Left lung (tissue), 10 donors: ENCODE measurements around the gene RNF144A. TPM values are rescaled to one million over a fixed set of nuclear protein-coding genes. Genes with fewer than 3 reads are reported as not detected.
A peak's percentile ranks its signal among the peaks of the same experiment; 100 is the strongest.

Source experiments
- ATAC-seq: fragments of 200-7000 bp; cut with Tn5 transposase; one replicate; pipeline ENCODE4 v1.9.1; 2020; ENCODE audit warnings: moderate library complexity
- DNase-seq, 4 donors: peaks; one replicate each; pipeline ENCODE4 v3.0.0-alpha.2; 2013 to 2020
- H3K27ac ChIP-seq, 2 donors: fragments of 200-600 bp; sonication (generic) in 1 of 2; one replicate each; pipeline versions ENCODE4 v1.5.0 to v1.8.0; 2020 to 2021
- H3K27me3 ChIP-seq, 2 donors: fragments of 200-600 bp; sonication (generic) in 1 of 2; one replicate each; pipeline versions ENCODE4 v1.5.0 to v1.8.0; 2020 to 2021
- H3K36me3 ChIP-seq, 2 donors: fragments of 200-600 bp; sonication (generic) in 1 of 2; one replicate each; pipeline versions ENCODE4 v1.5.0 to v1.8.0; 2020 to 2021
- H3K4me1 ChIP-seq, 2 donors: fragments of 200-600 bp; one replicate each; pipeline ENCODE4 v1.8.0; 2021
- H3K4me3 ChIP-seq, 2 donors: fragments of 200-600 bp; sonication (generic) in 1 of 2; one replicate each; pipeline versions ENCODE4 v1.5.0 to v1.8.0; 2020 to 2021; ENCODE audit warnings: mild to moderate bottlenecking in 1 of 2
- H3K9me3 ChIP-seq, 2 donors: fragments of 200-600 bp; sonication (generic) in 1 of 2; one replicate each; pipeline versions ENCODE4 v1.5.0 to v1.8.0; 2020 to 2021
- intact Hi-C, 2 donors: fragments of 100-400 bp; cut with DNase I; formaldehyde crosslinking; loops; one replicate each; pipeline versions ENCODE4 v1.11.2 to v1.14.2; 2022
- polyA plus RNA-seq, 6 donors: library from polyadenylated mRNA; unstranded; fragments of 120-200 nt; gene quantifications; one replicate each; pipeline ENCODE4 v1.2.1, GENCODE V29; 2013; ENCODE audit not compliant: insufficient read length in 6 of 6
- total RNA-seq, 2 donors: library from RNA; stranded (reverse); fragmentation: NEBNext Ultra II Directional; extraction: Animal tissue kit (Norgen Biotek cat#: 25700); gene quantifications; one replicate each; pipeline ENCODE4 v1.2.1, GENCODE V29; 2021
- TF ChIP-seq, protein P1 (sequence below), 2 donors: fragments of 200-600 bp; sonication (generic) in 1 of 2; IDR thresholded peaks; one replicate each; pipeline versions ENCODE4 v1.5.0 to v1.8.0; 2021; ENCODE audit warnings: antibody characterized with exemption in 2 of 2
- donor health status: DM: no; HTN: yes; CAD: no.
- donor health status: DM: no; HTN: no; CAD: no.

Gene RNF144A
- total and polyA plus RNA-seq, 8 donors = 9.9 to 36.5 (median 30.7) TPM

DNA sequence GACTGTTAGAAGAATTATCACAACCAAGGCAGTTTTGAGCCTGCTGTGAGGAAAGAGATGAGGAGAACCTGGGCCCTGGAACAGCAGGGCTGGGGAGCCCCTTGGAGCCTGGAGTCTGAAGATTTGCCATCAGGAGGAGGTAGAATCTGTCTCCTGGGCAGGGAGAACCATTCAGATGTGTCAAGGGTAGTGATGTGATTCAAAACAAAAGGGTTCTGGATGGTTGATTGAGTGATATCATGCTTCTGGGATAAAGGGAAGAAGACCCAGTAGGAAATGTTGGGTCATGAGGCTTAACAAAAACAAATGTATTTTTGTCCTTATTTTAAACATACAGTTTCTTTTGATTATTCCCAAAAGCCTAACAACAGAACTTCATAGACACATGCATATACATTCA is 28.6 kb downstream of the RNF144A start:
- TF ChIP-seq, protein P1, sequence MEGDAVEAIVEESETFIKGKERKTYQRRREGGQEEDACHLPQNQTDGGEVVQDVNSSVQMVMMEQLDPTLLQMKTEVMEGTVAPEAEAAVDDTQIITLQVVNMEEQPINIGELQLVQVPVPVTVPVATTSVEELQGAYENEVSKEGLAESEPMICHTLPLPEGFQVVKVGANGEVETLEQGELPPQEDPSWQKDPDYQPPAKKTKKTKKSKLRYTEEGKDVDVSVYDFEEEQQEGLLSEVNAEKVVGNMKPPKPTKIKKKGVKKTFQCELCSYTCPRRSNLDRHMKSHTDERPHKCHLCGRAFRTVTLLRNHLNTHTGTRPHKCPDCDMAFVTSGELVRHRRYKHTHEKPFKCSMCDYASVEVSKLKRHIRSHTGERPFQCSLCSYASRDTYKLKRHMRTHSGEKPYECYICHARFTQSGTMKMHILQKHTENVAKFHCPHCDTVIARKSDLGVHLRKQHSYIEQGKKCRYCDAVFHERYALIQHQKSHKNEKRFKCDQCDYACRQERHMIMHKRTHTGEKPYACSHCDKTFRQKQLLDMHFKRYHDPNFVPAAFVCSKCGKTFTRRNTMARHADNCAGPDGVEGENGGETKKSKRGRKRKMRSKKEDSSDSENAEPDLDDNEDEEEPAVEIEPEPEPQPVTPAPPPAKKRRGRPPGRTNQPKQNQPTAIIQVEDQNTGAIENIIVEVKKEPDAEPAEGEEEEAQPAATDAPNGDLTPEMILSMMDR (IDR thresholded peaks at IDR 0.05) = no peak
- H3K9me3 ChIP-seq = no peaks in the 10 kb centered on the region
- DNase-seq (no peak), ATAC-seq (no peak)
- H3K27me3 ChIP-seq = no peaks in the 10 kb centered on the region
- H3K36me3 ChIP-seq = no peaks in the 10 kb centered on the region
- peaks cover 0 to 12% of the 10 kb centered on the region in 2 donors for H3K4me1 ChIP-seq
- no peak overlapping the region for H3K27ac ChIP-seq
- no peak overlapping the region for H3K4me3 ChIP-seq
- intact Hi-C loops = no loop called here

DNA sequence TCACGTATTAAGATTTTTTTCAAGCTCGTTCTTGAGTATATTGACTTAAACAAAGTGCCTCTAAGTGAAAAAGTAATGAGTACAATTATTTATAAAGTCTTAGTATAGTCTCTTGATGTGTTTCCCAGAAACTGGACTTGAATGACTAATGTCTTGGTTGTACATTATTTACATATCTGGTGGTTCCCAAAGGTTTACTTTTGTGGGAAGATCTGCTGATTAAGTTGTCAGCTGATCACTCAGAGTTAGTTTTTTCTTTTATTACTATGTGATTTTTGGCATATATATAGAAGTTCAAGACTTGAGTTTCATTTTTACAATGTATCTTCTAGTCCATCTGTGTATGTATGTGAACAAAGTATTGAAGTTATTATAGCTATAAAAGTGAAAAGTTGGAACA is 29.5 kb downstream of the RNF144A start:
- ATAC-seq = peak; percentile 66
- H3K27ac ChIP-seq = peak overlapping the region in 1 of 2 donors; percentile 10

GRCh38 chr2:6947929-6948676 is 30.9 kb downstream of the RNF144A start:
- no peaks in the 10 kb centered on the region for H3K9me3 ChIP-seq
- H3K4me3 ChIP-seq = no peak overlapping the region
- no peaks in the 10 kb centered on the region for H3K27me3 ChIP-seq
- H3K36me3 ChIP-seq = no peaks in the 10 kb centered on the region
- no peak for ATAC-seq
- H3K4me1 ChIP-seq = peaks cover 0 to 12% of the 10 kb centered on the region in 2 donors
- intact Hi-C loops = no loop called here
- TF ChIP-seq, protein P1 (IDR thresholded peaks at IDR 0.05) = no peak
- no peak for DNase-seq
- H3K27ac ChIP-seq = peak overlapping the region in 1 of 2 donors; percentile 31

More for the DNA sequence above, 29.5 kb downstream of the RNF144A start:
- H3K36me3 ChIP-seq = no peaks in the 10 kb centered on the region
- H3K27me3 ChIP-seq = no peaks in the 10 kb centered on the region
- no peak for DNase-seq
- no peaks in the 10 kb centered on the region for H3K9me3 ChIP-seq
- no peak overlapping the region for H3K4me3 ChIP-seq
- peaks cover 0 to 12% of the 10 kb centered on the region in 2 donors for H3K4me1 ChIP-seq
- intact Hi-C loops = no loop called here
- TF ChIP-seq, protein P1 (IDR thresholded peaks at IDR 0.05) = no peak

GRCh38 chr2:6948677-6949351 is 31.6 kb downstream of the RNF144A start:
- intact Hi-C loops = no loop called here
- H3K4me1 ChIP-seq = peaks cover 0 to 12% of the 10 kb centered on the region in 2 donors
- no peak for DNase-seq
- no peaks in the 10 kb centered on the region for H3K27me3 ChIP-seq
- H3K27ac ChIP-seq = no peak overlapping the region
- H3K9me3 ChIP-seq = no peaks in the 10 kb centered on the region
- no peaks in the 10 kb centered on the region for H3K36me3 ChIP-seq
- H3K4me3 ChIP-seq = no peak overlapping the region
- no peak for ATAC-seq
- TF ChIP-seq, protein P1 (IDR thresholded peaks at IDR 0.05) = no peak

- no peak for DNase-seq
- Histone ChIP-seq H3K36me3 (no peaks in the 10 kb centered on the region), H3K9me3 (no peaks in the 10 kb centered on the region), H3K4me3 (no peak overlapping the region), H3K4me1 (peaks cover 0 to 7% of the 10 kb centered on the region in 2 donors), H3K27ac (no peak overlapping the region), H3K27me3 (no peaks in the 10 kb centered on the region)
- no peak for ATAC-seq
- TF ChIP-seq, protein P1 (IDR thresholded peaks at IDR 0.05) = no peak
- intact Hi-C loops = no loop called here
These were observed 33.8 kb downstream of the RNF144A start for GRCh38 chr2:6951046-6951445.
